Lung microvascular endothelial cell (primary cell): ENCODE measurements around the gene SPEM1. TPM values are rescaled to one million over a fixed set of nuclear protein-coding genes. Genes with fewer than 3 reads are reported as not detected.
A peak's percentile ranks its signal among the peaks of the same experiment; 100 is the strongest.

Source experiments
- DNase-seq, 2 donors: peaks; one replicate each; pipeline versions ENCODE4 v3.0.0 to v3.0.0-alpha.2; 2010; ENCODE audit warnings: low read depth in 2 of 2
- total RNA-seq: library from RNA; depleted of rRNA; stranded (reverse); fragments of >200 nt; gene quantifications from 2 replicates; pipeline ENCODE4 v1.2.1, GENCODE V29; 2014

Gene SPEM1
- total RNA-seq, 1 donor from 2014 or later: not detected

DNA sequence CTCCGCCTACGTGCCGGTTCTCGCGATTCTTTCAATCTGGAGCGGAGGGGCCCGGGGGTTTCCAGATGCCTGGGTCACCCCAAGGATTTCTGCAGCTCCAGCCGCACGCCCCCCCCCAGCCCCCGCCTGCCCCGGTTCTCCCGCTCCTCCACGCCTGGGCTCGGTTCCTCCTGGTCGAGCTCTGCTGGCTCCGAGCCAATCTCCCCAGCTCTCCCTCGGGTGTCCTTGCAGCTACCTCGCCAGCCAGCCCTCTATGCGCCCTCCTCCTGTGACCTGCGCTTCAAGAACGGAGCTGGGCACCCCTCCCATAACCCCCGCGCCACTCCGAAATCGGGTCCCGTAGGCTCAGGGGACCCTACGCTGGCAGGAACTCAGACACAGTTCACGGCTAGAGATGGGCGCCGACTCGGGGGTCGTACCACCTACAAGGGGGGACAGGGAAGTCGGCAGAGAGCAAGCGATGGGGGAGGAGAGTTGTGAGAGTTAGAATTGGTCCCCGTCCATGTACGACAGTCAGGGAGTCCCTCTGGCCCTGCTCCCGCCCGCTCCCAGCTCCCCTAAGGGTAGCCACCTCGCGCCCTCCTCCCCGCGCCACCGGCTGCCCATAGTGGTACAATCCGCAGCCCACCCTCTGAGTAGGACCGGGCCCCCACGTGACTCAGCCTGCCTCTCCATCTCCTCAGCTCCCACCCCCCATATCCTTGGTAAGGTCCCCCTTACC is 20.1 kb downstream of the SPEM1 start:
- DNase-seq: peak in 1 of 2 donors; percentile 19

DNA sequence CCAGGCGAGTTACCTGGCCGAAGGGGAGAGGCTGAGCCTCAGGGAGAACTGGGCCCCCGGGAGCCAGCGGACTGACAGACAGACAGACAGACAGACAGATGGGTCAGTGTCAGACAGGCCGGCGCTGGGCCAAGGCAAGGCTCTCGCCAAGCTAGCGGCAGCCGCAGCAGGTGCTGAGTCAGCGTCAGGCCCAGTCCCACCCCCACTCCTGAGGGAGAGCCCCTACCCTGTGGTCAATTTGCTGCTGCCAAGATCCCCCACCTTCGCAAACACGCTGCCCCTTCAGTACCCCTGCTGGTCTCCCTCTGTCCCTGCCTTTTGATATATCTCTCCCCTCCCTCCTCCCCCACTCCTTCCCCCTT is 20.7 kb downstream of the SPEM1 start:
- DNase-seq: peak in 1 of 2 donors; percentile 34

DNA sequence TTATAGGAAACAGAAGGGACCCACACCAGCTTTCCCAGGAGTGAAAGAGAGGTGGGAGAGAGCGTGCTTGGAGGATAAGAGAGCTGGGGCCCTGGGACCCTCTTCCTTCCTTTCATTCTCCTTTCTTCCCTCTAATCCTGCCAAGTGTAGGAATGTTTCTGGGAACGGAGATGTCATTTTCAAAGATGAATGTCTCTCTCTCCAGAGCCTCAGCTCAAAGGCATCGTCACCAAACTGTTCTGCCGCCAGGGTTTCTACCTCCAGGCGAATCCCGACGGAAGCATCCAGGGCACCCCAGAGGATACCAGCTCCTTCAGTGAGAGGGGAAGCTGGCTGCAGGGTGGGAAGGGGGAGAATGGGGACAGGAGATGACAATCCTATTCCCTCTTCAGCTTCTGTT is 21.1 kb downstream of the SPEM1 start:
- DNase-seq: no peak

DNA sequence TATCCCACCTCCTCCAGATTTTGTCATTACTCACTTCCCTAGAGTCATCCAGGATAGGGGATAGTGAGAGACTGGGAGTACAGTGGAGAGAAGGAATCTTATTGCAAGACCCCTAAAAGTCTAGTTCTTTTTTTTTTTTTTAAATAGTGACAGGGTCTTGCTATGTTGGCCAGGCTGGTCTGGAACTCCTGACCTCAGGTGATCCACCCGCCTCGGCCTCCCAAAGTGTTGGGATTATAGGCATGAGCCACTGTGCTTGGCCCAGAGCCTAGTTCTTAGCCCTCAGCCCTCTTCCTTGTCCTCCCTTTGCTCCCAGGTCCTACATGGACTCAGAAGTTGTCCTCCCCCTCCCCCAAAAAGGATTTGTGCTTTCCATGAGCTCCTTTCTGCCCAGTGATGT is 22.0 kb downstream of the SPEM1 start:
- no peak for DNase-seq

DNA sequence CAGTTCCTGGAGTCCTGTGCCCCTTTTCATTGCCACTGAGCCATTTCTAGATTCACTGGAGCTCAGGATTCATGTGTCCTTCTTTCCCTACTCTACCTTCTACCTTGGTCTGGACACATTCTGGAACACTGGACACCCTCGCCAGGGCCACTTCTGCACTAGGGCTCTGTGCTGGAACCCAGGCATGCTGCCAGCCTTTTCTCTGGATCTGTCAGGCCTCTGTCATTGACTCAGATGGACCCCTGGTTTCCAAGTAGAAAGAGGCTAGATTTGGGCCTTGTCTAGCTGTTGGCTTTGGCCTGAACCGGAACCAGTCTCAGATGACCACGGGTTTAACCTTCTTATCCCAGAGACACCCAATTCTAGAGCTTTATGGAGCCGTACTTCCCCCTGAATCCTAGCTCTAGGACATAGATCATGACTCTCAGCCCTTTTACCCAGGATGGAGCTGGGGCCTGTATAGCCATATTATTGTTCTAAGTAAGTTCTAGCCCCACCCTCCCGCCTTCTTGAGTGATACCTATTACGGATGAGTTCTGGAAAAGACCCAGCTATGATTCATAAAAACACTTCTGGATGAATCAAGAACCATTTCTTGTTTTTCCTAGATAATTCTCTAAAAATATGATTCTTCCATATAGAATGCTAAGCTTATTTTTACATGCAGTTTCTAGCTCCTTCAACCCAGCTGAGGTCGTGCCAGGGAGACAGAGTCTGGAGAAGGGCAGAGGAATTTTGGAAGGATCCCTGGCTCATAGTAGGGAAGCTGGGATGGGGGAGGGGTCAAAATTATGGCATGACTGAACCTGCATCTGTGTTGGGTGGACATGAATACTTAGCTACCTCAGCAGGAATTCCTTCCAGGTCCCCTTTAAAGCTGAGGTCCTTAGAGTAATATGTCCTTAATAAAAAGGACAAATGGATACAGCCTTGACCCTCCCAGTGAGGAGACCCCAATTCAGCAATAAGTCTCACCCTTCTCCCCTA is 23.7 kb downstream of the SPEM1 start:
- DNase-seq: peak in 1 of 2 donors; percentile 58

DNA sequence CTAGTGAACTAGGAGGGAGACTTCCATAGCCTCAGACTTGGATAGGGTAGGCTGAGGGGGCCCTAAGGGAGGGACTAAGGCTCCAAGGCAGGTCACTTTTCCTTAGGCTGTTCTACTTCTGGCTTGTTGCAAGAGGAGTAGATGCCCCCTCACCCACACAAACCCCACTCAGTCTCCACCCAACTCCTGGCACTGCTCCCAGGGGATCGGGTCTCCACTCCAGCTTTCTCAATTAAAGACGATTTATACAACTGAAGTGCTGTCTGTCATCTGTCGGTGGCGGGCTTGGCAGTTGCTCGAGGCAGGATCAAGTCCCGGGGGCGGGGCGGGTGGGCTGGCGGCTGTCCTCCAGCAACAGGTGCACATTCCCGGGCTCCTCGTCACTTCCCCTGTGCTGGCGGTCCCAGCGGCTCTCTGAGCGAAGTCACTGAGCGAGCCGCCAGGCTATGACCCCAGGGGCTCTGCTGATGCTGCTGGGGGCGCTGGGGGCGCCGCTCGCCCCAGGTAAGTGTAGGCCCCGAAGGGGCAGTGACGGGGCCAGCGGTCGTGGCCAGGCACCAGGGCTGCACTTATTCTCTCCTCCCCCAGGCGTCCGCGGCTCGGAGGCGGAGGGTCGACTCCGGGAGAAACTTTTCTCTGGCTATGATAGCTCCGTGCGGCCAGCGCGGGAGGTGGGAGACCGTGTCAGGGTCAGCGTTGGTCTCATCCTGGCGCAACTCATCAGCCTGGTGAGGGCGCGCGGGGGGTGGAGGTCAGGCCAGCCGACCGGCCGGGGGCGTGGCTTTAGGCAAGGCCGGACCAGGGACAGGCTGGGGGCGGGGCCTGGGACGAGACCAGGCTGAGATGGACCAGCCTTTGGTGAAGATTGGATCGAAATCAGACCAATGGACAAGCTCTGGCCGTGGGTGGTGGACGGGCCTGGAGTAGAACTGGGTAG is 24.8 kb downstream of the SPEM1 start, which contains the start of gene CHRNB1:
Gene CHRNB1 (plus strand): TSS at position 380 of the 937 bp plus-strand sequence. CDS start 67 bp downstream, at position 447.
- peak; percentile 48 for DNase-seq

DNA sequence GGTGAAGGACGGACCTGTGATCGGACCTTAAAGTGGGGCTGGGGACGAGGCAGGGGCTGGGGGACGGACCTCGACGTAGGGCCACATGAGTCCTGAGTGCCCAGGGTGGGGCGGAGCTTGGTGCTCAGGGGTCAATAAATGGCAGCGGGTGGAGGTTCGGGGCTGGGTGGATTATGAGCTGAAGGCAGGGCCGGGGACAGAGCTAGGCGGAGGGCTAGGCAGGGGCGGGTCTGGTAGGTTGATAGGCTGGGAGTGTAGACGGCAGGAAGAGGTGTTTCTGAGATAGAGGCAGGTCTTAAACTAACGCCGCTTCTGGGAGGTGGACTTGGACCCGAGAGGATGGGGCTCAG is 25.5 kb downstream of the SPEM1 start:
- DNase-seq: no peak

DNA sequence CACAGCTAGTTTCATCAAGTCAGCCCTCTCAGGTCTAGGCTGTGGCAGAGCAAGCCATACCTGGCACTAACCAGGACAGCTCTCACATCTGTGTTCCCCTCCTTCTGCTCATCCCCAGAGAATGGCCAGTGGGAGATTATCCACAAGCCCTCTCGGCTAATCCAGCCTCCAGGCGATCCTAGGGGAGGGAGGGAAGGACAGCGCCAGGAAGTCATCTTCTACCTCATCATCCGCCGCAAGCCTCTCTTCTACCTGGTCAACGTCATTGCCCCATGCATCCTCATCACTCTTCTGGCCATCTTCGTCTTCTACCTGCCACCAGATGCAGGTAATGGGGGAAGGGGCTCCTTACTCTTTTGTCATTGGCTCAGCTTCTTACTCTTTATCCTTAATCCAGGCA is 28.3 kb downstream of the SPEM1 start:
- DNase-seq: no peak

DNA sequence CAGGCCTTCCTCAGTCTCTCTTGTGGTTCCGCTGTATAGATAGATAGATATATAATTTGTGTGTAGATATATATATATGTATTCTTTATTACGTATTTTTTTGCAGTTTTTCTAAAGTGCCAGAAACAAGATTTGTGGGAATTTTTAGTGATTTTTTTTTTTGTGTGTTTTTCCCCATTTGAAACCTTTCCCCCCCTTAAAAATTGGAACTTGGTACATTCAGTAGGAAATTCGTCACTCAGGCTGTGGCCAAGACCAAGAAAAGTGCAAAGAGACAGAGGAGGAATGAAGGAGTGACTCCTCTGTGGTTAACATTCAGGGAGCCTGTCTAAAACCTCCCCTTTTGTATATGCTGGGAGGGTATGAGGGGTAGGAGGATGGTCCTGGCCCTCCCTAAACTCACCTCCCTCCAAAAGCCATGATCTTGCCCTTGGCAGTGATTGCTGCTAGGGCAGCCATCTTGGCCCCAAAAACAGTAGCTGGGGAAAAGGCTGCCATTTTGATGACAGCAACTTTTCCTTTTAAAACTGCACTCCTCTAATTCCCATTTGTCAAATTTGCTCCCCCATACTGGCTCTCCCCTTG is 39.9 kb downstream of the SPEM1 start:
- no peak for DNase-seq

DNA sequence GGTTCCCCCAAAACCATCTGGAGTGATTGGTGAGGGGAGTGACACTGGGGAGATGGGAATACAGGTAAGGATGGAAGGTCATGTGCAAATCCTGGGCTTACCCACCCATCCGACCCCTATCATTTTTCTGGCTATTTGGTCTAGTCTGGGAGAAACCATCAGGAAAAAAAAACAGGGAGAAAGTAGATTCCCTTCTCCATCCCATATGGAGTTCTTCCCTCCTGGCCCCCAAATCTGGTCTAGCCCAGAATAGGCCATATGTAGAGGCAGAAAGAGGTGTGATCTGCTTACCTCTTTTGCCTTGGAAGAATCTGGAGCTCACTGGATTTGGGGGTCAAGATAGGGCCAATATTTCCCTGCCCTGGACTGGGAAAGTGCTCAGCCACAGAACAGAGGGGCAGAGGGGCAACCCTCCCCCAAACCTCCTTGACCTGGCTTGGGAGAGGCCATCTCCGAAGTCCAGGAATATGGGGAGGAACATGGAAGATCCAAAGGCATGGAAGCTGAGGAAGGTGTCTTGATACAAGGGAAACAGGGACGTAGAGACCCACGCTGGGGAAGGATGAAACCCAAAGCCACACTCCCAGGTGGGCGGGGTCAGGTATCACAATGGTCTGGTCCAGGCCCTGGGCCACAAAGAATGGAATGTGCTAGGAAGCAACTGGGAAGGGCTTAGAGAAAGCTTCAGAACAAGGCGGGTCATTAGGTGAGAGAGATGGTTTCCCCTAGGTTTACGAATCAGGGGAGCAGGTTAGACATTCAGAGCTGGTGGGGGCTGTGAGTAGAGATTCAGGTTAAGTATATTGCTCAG is 40.9 kb downstream of the SPEM1 start:
- no peak for DNase-seq

DNA sequence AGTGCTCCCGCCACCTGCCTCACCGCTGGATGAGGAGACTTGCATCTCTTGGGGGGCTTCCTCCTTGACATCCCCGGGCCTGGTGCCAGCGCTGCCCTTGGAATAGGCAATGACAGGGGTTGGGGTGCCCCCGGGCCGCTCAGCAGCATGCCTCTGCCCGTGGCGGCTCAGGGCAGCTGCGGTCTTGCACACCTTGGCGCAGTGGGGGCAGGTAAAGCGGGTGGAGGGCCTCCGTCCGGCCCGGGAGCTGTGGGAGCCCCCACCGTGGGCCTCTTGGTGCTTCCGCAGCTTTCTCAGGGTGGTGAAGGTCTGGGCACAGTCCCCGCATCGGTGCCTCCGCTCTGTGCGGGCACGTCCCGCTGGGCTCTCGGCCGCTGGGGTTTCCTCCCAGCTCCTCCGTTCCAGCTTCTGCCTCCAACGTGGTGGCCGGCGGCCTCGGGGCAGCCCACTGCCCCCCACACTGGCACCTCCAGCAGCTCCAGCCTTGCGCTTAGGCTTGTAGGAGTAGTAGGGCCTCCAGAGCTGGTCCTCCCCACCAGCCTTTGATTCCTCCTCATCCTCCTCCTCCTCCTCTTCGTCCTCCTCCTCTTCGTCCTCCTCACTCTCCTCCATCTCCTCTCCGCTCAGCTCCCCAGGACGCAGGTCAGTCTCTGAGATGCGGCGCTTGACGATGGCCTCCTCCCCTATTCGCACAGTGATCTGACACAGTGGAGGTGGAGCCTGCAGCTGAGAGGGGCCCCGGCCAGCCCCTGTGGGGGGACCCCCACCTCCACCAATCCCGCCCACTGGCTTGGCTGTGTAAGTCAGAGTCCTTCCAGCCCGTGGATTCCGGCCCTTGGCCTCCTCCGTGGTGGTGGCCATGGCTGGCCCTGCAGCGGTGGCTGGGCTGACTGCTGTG is 42.6 kb downstream of the SPEM1 start:
- no peak for DNase-seq

DNA sequence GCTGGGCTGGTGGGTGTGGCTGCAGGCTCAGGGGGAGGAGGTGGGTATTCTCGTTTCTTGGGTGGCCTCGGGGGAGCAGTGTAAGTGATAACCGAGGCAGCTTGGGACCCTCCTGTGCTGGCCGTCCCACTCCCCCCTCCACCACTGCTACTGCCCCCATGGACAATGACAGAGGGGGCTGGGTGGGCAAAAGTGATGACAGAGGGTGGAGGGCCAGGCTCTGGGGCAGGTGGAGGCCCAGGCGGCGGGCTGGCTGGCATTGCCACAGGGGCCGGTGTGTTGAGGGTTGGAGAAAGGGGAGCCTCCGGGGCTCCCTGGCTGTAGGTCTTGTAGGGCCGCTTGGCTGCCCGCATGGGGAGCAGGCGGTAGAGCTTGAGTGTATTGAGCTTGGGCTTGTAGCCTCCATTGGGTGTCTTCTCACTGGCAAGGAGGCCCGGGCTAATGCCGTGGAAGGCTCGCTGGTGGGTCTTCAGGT is 43.3 kb downstream of the SPEM1 start:
- no peak for DNase-seq

DNA sequence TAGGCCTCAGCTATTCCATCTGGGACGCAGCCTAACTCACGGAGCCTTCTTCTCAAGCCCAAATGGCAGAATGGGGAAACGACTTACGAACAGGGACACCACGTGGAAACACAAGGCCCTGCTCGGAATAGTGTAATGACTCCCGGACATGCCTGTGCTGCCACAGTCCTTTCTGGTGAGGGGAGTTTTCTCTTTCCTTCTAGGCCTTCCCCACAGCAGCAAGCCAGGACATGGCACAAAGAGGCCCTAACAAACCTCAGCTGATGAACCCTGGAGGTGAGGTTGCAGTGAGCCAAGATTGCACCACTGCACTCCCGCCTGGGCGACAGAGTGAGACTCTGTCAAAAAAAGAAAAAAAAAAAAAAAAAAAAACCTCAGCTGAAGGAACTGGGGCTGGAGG is 44.0 kb downstream of the SPEM1 start:
- DNase-seq: no peak

DNA sequence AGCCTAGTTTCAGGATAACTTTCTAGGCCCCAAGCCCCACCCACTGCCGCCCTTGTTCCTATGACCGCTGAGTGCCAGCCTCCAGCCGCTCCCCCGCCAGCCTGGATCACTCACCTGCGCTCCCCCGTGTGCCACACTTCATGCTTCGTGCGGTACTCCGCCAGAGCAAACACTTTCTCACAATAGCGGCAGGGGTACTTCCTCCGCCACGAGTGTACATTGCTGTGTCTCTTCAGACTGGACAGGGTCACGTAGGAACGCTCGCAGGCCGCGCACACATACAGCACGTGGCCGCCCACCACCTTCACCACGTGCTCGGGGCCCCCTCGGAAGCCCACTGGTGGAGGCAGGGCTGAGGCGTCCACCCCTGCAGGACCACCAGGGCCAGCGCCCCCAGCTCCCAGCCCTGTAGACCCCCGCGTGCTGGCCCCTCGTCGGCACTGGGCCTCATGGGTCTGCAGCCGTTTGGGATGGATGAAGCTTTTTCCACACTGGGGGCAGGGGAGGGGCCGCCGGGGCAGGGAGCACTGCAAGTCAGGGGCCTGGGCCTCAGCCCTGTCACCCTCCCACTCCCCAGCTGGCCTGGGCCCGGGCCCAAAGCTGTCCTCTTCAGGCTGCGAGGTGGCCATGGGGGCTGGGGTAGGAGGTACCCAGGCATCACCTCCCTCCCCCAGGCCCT is 45.6 kb downstream of the SPEM1 start:
- no peak for DNase-seq

DNA sequence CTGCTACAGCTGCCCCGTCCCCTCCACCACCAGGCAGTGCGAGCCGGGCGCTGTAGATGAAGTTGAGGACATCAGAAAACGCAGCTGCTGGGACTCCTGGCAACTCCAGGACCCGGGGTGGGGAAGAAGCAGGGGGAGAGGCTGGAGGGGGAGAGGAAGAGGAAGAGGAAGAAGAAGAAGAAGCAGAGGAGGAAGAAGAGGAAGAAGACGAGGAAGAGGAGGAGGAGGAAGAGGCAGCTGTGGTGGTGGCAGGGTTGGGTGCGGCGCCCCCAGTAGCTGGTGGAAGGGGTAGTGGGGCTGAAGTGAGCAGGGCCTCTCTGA is 46.2 kb downstream of the SPEM1 start:
- no peak for DNase-seq

DNA sequence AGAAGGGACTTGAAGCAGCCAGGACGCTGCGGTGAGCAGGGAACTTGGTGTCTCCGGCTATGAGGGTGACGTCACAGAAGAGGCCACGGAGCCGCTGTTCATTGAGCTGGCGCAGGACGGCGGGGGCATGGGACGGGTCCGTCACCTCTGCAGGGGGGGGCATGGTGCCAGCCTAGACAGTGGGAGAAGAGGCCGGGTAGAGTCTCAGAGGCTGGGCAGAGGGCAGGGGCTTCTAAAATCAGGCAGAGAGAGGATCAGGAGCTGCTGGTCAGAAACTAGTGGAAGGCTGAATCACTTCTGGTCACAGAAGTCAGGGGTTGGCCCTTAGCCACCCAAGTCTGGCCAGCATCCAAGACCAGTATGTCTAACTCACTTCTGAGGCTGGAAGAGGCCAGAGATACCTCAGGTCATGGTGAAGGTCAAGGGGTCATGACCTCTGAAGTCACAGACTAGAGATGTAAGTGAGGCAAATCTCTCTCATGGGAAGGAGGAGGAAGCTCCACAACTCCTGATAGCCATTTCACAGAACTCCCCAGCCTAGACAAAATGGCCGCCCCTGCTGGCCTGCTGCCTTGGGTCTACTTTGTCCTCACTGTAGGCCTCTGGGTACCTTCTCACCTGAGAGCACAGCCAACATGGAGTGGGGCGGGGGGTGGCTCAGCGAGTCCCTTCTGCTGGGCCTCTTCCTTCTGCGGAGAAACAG is 46.7 kb downstream of the SPEM1 start:
- DNase-seq: peak; percentile 43 to 82

DNA sequence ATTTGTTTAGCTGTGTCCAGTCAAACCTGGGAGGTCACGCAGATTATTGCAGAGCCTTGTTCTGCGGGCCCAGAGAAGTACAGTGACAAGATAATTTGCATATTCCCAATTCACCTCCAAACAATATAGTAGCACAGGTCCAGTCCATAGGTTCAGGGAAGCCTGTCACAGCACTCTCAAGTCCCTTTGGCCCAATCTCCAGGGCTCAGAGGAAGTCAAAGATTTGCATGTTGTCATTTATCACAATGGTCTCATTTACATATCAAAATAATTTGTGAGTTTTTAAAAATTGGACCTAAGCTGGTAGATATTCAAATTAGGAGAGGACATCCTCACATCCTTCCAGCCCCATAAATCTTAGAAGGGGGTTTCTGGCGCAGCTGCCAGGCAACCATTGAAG is 47.4 kb downstream of the SPEM1 start:
- no peak for DNase-seq

DNA sequence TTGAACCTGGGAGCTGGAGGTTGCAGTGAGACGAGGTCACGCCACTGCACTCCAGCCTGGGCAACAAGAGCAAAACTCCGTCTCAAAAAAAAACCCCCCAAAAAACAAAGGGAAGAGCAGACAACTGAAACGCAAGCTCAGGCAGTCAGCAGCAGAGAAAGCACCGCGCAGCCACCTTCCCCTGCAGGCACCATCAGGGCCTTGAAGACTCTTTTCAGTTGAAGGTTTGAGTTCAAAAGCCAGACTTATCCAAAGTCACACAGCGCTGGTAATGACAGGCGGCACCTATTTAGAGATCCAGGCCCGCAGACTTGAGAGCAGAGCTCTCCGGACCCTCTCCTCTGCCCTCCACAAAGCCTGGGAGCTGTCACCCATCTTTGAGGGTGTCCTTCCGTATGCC is 48.2 kb downstream of the SPEM1 start:
- DNase-seq: no peak
